Epidermal melanocyte (primary cell): ENCODE data around the gene GFRA1.
"Not testable (repeated sequence)": the region's sequence is repeated elsewhere in the genome, so short reads cannot be mapped to it uniquely, and the experiment has no call there.

Source experiments
- DNase-seq: peaks from one replicate; pipeline ENCODE4 v3.0.0; 2011; ENCODE audit warnings: low spot score; ENCODE audit not compliant: insufficient read length

Gene GFRA1

GRCh38 chr10:116035406-116035805, 237.6 kb downstream of the GFRA1 start:
- not testable (repeated sequence) for DNase-seq

GRCh38 chr10:116030576-116030975, 242.4 kb downstream of the GFRA1 start:
- DNase-seq: no peak

GRCh38 chr10:116029826-116030225, 243.2 kb downstream of the GFRA1 start:
- no peak for DNase-seq

GRCh38 chr10:116027355-116027754, 245.7 kb downstream of the GFRA1 start:
- no peak for DNase-seq

- DNase-seq: no peak
These were observed 246.3 kb downstream of the GFRA1 start for GRCh38 chr10:116026725-116027124.

GRCh38 chr10:116026315-116026714, 246.7 kb downstream of the GFRA1 start:
- DNase-seq: no peak

- DNase-seq: no peak
These were observed 248.6 kb downstream of the GFRA1 start for GRCh38 chr10:116024271-116024878.

- DNase-seq: no peak
These were observed 255.6 kb downstream of the GFRA1 start for GRCh38 chr10:116017405-116017804.

- DNase-seq: no peak
These were observed 257.2 kb downstream of the GFRA1 start for GRCh38 chr10:116015583-116016333.

GRCh38 chr10:116014871-116015582, 258.0 kb downstream of the GFRA1 start:
- no peak for DNase-seq

GRCh38 chr10:116014326-116014725, 258.7 kb downstream of the GFRA1 start:
- DNase-seq: no peak

- DNase-seq: no peak
These were observed 261.1 kb downstream of the GFRA1 start for GRCh38 chr10:116011929-116012328.

- no peak for DNase-seq
These were observed 265.6 kb downstream of the GFRA1 start for GRCh38 chr10:116007256-116007891.
